ENCODE data around the gene GAREM1.

DNA sequence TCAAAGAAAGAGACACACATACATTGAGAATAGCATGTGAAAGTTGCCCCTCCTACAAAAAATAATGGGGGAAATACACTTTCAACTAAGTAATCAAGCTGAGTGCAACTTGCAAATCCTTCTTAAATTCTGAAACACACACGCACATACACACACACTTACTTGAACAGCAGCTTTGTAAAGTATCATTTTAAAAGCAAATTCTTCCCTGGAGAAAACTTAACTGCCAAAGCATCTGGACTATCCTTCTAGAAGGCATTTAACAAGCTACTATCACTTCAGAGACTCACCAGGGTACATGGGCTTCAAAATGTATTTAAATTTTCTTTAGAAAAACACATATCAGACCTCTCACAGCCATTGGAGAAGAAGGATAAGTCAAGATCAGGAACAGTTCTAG is 15.3 kb downstream of the GAREM1 start:
- TF ChIP-seq MBD2 (IDR thresholded peaks at IDR 0.05; ENCODE audit: borderline replicate concordance, low read depth) (no peak), POLR2AphosphoS5 (IDR thresholded peaks at IDR 0.05; ENCODE audit: control insufficient read depth, insufficient read depth, low read depth, low read length) (no peak), SIN3A (IDR thresholded peaks at IDR 0.05; ENCODE audit: borderline replicate concordance in 2 of 2, control insufficient read depth in 1 of 2, low read depth in 2 of 2, low read length in 2 of 2) (no peak)
